GM06990 (cell line): ENCODE data around the gene SAE1.
"Not testable (repeated sequence)": the region's sequence is repeated elsewhere in the genome, so short reads cannot be mapped to it uniquely, and the experiment has no call there.

Source experiments
- DNase-seq: peaks from one replicate; pipeline ENCODE4 v3.0.0-alpha.2; 2011; ENCODE audit not compliant: insufficient read length; ENCODE audit errors: extremely low read depth
- H3K27me3 ChIP-seq: replicated peaks from 2 replicates; pipeline ENCODE4 v1.6.0; 2011; ENCODE audit warnings: low read length; ENCODE audit not compliant: control insufficient read depth, insufficient read depth
- H3K36me3 ChIP-seq: 2 replicates; pipeline ENCODE4 v1.5.1; 2011; ENCODE audit warnings: low read length; ENCODE audit not compliant: control insufficient read depth, insufficient read depth
- H3K4me3 ChIP-seq: replicated peaks from 2 replicates; pipeline ENCODE4 v1.5.1; 2011; ENCODE audit warnings: low read depth, mild to moderate bottlenecking, control low read depth, low read length
- CTCF ChIP-seq: IDR thresholded peaks from 2 replicates; pipeline ENCODE4 v1.5.1; 2011; ENCODE audit warnings: low read length, control low read depth, mild to moderate bottlenecking, inconsistent platforms; ENCODE audit not compliant: insufficient read depth, poor library complexity, severe bottlenecking

The SAE1 gene

GRCh38 chr19:47100290-47100689 lies 30.3 kb upstream of the SAE1 start:
- Histone ChIP-seq H3K36me3 (peaks cover 6% of the 10 kb centered on the region), H3K27me3 (no peaks in the 10 kb centered on the region), H3K4me3 (no peak overlapping the region)
- DNase-seq = no peak
- no peak for TF ChIP-seq CTCF

DNA sequence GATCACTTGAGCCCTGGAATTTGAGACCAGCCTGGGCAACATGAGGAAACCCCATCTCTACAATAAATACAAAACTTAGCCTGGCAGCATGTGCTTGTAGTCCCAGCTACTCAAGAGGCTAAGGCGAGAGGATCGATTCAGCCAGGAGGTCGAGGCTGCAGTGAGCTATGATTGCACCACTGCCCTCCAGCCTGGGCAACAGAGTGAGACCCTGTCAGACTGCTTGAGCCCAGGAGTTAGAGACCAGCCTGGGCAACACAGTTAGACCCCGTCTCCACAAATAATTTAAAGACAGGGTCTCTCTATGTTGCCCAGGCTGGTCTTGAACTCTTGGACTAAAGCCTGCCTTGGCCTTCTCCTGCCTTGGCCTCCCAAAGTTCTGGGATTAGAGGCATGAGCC lies 29.5 kb upstream of the SAE1 start:
- H3K36me3 ChIP-seq, DNase-seq, H3K27me3 ChIP-seq, H3K4me3 ChIP-seq: not testable (repeated sequence)

GRCh38 chr19:47102346-47103060 lies 28.1 kb upstream of the SAE1 start:
- Histone ChIP-seq H3K36me3 (peaks cover 9% of the 10 kb centered on the region), H3K27me3 (no peaks in the 10 kb centered on the region), H3K4me3 (no peak overlapping the region)
- DNase-seq = no peak
- TF ChIP-seq CTCF = no peak

GRCh38 chr19:47104680-47105079 lies 26.0 kb upstream of the SAE1 start:
- Histone ChIP-seq H3K36me3 (peaks cover 7% of the 10 kb centered on the region), H3K4me3 (no peak overlapping the region), H3K27me3 (no peaks in the 10 kb centered on the region)
- TF ChIP-seq CTCF = no peak
- no peak for DNase-seq

- no peak for TF ChIP-seq CTCF
- Histone ChIP-seq H3K27me3 (no peaks in the 10 kb centered on the region), H3K4me3 (no peak overlapping the region), H3K36me3 (peaks cover 5% of the 10 kb centered on the region)
- DNase-seq = no peak
These were observed 24.8 kb upstream of the SAE1 start for GRCh38 chr19:47105874-47106273.

DNA sequence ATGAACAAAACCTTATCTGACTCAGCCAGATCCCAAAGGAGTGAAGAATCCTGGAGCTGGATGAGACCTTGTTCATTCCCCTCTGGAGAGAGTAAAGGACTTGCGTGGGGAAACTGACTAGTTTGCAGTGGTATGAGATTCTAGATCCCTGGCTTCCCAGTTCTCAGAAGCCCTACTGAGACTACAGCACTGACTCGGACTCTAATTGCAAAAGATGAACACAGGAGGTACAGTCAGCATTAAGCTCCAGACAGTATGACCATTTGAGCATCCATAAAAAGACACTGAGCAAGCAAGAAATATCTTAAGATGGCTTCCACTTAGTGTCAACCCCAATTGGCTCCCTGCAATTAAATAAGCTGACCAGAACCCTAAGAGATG lies 23.8 kb upstream of the SAE1 start:
- DNase-seq = no peak
- TF ChIP-seq CTCF = no peak
- Histone ChIP-seq H3K27me3 (no peaks in the 10 kb centered on the region), H3K36me3 (peaks cover 5% of the 10 kb centered on the region), H3K4me3 (no peak overlapping the region)
